Right ventricle myocardium superior (tissue), 1 donor: ENCODE results near the gene ATP10A. TPM values are rescaled to one million over a fixed set of nuclear protein-coding genes. Genes with fewer than 3 reads are reported as not detected.
"Not testable (repeated sequence)": the region's sequence is repeated elsewhere in the genome, so short reads cannot be mapped to it uniquely, and the experiment has no call there.

ENCODE experiments used
- ATAC-seq: fragments of 200-7000 bp; cut with Tn5 transposase; one replicate; pipeline ENCODE4 v1.9.1; 2020; ENCODE audit warnings: mild to moderate bottlenecking; ENCODE audit not compliant: poor library complexity
- DNase-seq: peaks from one replicate; pipeline ENCODE4 v3.0.0-alpha.2; 2020
- intact Hi-C: fragments of 100-400 bp; cut with DNase I; formaldehyde crosslinking; loops from one replicate; pipeline ENCODE4 v1.11.2; 2022
- total RNA-seq: library from RNA; stranded (reverse); fragmentation: NEBNext Ultra II Directional; extraction: Animal tissue kit (Norgen Biotek cat#: 25700); gene quantifications from one replicate; pipeline ENCODE4 v1.2.1, GENCODE V29; 2021
- donor health status: DM: no; HTN: yes; CAD: no; lungs with severe emphysema.

ATP10A gene
- total RNA-seq, 1 donor from 2014 or later: 0.75 TPM

DNA sequence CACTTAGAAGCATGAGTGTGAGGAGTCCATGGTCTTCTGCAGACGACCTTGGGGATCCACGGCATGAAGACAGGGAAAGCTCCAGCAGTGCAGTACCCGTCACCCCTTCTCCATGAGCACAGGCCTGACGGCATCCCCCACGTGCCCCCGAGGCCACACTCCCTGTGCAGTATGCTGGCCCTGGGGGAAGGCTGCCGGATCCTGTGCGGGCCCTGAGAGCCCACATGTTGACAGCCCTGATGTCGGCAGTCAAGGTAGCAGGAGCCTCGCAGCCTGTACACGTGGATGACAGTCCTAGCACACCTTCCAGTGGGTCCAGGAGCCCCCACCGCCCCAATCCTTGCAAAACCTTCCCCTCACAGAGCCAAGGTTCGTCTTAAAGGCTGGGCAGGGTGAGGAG is 195.3 kb downstream of the ATP10A start:
- no peak for ATAC-seq
- intact Hi-C loops: no loop called here
- no peak for DNase-seq

DNA sequence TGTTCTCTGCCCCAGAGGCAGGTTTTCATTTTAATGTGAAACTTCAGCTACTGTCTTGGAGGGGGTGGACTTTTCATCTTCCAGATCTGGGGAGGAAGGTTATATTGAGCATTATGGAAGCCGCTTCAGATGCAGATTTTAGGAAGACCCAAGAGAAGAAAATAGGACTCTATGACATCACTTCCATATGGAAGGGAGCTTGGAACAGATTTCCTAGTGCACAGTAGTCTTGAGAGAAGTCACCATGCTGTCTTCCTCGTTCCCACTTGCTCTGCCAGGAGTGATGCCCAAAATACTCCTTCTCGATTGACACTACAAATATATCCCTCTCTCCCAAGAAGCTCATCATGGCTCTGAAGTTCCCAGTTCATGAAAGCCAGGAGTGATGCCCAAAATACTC is 197.2 kb downstream of the ATP10A start:
- intact Hi-C loops: no loop called here
- no peak for ATAC-seq

DNA sequence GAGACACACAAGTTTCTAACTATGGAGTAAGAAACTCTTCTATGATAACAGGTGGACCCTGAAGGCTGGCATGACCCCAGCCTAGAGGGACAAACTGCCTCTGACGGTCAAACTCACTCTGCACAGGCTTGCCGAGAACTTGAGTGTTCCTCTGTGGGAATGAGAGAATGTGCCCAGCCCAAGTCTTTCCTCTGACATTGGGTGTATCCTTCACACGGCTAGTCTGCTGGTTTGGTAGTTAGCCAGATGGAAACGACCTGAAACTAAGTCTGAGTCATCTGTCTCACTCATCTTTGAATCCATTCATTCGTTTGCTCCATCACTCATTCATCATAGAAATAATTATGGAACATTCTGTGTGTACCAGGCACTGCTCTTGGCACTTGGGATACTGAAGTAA is 198.4 kb downstream of the ATP10A start:
- intact Hi-C loops: no loop called here
- ATAC-seq (no peak), DNase-seq (no peak)

More for the DNA sequence above, 197.2 kb downstream of the ATP10A start:
- DNase-seq: no peak

GRCh38 chr15:25663515-25663914 is 199.6 kb downstream of the ATP10A start:
- intact Hi-C loops: no loop called here

GRCh38 chr15:25661898-25662297 is 201.2 kb downstream of the ATP10A start:
- DNase-seq (no peak), ATAC-seq (no peak)
- intact Hi-C loops: no loop called here

More at GRCh38 chr15:25663515-25663914, 199.6 kb downstream of the ATP10A start:
- ATAC-seq (no peak), DNase-seq (no peak)

DNA sequence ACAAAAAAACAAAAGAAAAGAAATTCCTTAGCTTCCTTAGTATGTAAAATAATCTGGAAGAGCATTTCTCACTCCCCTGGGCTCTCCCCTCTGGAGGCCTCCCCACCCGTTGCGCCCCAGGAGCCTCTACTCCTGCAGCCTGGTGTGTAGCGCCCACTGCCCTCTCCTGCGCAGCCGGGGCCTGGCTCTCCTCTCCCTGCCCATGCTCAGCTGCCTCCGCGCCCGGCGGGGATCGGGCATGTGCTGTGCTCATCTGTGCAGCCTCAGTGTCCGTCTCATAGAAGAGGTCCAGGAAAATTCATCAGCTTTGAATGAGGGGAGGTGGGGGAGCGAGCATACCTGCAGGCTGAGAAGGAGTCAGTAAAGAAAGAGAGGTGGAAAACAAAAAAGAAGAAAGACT is 203.9 kb downstream of the ATP10A start:
- intact Hi-C loops: no loop called here

GRCh38 chr15:25658560-25658959 is 204.6 kb downstream of the ATP10A start:
- intact Hi-C loops: no loop called here
- no peak for DNase-seq
- no peak for ATAC-seq

More for the DNA sequence above, 203.9 kb downstream of the ATP10A start:
- ATAC-seq (no peak), DNase-seq (no peak)

- intact Hi-C loops: no loop called here
- no peak for DNase-seq
- ATAC-seq: no peak
Observed at GRCh38 chr15:25655207-25655948, 207.7 kb downstream of the ATP10A start.

DNA sequence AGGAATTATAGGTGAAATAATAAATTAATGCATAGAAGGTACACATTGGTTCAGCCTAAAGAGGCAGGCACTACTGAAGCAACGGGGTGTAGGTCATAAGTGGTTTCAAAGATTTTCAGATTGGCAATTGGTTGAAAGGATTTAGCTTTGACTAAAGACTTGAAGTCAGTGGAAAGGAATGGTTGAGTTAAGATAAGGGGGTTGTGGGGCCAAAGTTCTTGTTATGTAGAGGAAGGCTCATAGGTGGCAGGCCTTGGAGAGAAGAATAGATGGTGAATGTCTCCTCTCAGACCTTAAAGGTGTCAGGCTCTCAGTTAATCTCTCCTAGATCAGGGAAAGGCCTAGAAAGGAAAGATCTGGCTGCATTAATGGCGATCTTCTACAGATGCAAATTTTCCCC is 209.8 kb downstream of the ATP10A start:
- intact Hi-C loops: no loop called here
- no peak for ATAC-seq
- no peak for DNase-seq

- ATAC-seq (no peak), DNase-seq (no peak)
- intact Hi-C loops: no loop called here
Observed at GRCh38 chr15:25652704-25653103, 210.4 kb downstream of the ATP10A start.

- DNase-seq (no peak), ATAC-seq (no peak)
- intact Hi-C loops: no loop called here
Observed at GRCh38 chr15:25649390-25649789, 213.7 kb downstream of the ATP10A start.

DNA sequence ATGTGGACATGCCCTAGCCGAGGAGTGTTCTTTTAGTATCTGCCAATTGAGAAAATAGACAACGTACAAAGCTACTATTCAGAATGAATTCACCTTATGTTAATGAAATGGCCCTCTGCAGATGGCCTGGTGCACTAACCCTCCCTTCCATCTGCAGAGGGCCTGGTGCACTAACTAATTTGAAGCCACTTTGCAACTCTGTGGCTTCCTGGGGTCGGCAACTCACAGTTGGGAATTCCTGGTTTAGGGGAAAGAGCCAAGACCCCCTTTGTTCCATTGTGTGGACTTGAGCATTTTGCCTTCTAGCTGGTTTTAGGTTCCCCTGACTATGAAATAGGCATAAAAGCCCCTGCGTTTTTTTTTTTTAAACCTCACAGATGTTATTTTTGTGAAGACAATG is 220.0 kb downstream of the ATP10A start:
- intact Hi-C loops: no loop called here
- DNase-seq (no peak), ATAC-seq (no peak)

DNA sequence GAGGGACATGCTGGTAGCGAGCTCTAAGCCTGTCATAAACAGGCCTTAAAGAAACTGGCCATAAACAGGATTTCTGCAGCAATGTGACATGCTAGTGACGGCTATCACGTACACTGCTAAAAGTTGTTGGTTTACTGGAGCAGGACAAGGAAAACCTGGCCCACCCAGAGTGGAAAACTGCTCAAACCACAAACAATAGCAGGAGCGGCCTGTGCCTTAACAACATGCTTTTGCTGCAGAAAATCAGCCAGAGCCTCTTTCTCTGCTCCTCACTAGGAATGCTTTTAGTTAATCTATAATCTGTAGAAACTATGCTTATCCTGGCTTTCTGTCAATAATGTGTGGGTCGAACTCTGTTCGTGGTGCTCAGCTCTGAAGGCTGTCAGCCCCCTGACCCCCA is 221.4 kb downstream of the ATP10A start:
- DNase-seq (no peak), ATAC-seq (no peak)
- intact Hi-C loops: no loop called here

- DNase-seq: no peak
- intact Hi-C loops: no loop called here
- ATAC-seq: no peak
Observed at GRCh38 chr15:25641361-25641760, 221.8 kb downstream of the ATP10A start.

DNA sequence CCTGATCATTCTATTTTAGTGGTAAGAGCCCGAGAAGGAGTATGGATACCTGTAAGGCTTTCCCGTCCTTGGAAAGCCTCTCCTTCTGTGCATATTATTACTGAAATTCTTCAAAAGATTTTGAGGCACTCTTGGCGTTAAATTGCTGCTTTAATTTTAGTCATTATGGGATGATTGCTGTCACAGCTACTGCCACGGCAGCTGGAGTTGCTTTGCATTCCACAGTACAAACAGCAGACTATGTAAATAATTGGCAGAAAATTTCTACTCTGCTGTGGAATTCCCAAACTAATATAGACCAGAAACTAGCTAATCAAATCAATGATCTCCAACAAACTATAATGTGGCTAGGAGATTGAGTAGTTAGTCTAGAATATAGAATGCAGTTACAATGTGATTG is 222.2 kb downstream of the ATP10A start:
- ATAC-seq, intact Hi-C loops, DNase-seq: not testable (repeated sequence)

DNA sequence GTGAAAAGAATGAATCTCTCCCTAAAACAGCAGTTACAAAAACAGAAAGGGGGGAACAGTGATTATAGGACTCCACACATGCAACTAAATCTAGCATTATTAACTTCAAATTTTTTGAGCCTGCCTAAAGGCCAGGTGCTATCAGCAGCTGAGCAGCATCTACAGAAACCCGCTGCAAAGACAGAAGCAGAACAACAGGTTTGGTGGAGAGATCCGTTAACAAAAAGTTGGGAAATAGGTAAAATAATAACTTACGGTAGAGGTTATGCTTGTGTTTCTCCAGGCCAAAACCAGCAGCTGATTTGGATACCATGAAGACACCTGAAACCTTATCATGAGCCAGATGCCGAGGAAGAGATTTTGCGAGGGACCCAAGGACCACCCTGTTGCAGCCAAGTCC is 222.7 kb downstream of the ATP10A start:
- no peak for DNase-seq
- ATAC-seq: no peak
- intact Hi-C loops: no loop called here

GRCh38 chr15:25636486-25636885 is 226.6 kb downstream of the ATP10A start:
- DNase-seq, intact Hi-C loops, ATAC-seq: not testable (repeated sequence)

GRCh38 chr15:25635191-25635590 is 227.9 kb downstream of the ATP10A start:
- intact Hi-C loops: no loop called here
- ATAC-seq (no peak), DNase-seq (no peak)

GRCh38 chr15:25633862-25634261 is 229.3 kb downstream of the ATP10A start:
- intact Hi-C loops: no loop called here
- DNase-seq (no peak), ATAC-seq (no peak)

DNA sequence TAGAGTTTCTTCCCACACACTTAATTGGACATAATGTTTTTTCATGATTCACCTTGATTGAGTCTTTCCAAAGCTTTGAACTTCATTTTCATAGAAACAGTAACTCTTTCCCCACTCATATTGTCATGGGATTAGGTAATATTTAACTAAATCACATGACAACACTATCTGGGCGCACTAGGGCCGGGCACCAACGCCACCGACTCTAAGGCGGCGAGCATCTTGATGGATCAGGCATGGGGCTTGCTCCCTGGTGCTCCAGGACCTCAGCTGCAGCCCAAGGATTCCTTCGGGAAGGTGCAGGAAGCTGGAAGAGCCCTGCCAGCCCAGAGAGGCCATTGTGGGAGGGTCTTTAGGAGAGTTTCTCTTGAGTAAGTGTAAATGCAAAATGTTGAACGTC is 231.2 kb downstream of the ATP10A start:
- DNase-seq: no peak
- intact Hi-C loops: no loop called here
- no peak for ATAC-seq
